Measurements from ENCODE around the gene RNF208. TPM values are rescaled to one million over a fixed set of nuclear protein-coding genes. Genes with fewer than 3 reads are reported as not detected.

RNF208 gene
- polyA plus RNA-seq, 1 donor (not counting 4 experiments of a cell fraction or from before 2014, with no cell fraction given) = not detected

DNA sequence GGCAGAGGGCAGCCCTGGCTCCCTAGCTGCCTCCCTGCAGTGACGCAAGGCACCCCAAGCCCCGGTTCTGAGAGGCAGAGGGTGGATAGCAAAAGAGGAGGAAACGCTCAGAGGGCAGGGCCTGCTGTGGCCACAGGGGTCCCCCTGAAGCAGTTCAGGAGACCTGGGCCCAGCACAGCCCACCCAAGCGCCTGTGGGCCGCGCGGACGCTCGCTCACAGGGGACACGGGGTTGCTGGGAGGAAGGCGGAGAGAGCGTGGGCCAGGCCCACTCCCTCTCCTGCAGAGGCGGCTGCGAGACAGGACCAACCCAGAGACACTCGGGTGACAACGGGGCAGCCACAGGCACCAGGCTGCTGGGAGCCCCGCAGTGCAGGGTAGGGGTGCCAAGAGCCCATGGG is 42.3 kb downstream of the RNF208 start:
- DNase-seq (ENCODE audit: low read depth, low spot score) (no peak), FAIRE-seq (no peak)
- peaks cover 9% of the 10 kb centered on the region for H3K27me3 ChIP-seq (ENCODE audit: control insufficient read depth, extremely low read depth, insufficient read depth, low read length)
- TF ChIP-seq EZH2 (IDR thresholded peaks at IDR 0.05; ENCODE audit: low read length) = no peak
- TF ChIP-seq, protein P1, sequence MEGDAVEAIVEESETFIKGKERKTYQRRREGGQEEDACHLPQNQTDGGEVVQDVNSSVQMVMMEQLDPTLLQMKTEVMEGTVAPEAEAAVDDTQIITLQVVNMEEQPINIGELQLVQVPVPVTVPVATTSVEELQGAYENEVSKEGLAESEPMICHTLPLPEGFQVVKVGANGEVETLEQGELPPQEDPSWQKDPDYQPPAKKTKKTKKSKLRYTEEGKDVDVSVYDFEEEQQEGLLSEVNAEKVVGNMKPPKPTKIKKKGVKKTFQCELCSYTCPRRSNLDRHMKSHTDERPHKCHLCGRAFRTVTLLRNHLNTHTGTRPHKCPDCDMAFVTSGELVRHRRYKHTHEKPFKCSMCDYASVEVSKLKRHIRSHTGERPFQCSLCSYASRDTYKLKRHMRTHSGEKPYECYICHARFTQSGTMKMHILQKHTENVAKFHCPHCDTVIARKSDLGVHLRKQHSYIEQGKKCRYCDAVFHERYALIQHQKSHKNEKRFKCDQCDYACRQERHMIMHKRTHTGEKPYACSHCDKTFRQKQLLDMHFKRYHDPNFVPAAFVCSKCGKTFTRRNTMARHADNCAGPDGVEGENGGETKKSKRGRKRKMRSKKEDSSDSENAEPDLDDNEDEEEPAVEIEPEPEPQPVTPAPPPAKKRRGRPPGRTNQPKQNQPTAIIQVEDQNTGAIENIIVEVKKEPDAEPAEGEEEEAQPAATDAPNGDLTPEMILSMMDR (optimal IDR thresholded peaks at IDR 0.05 in 1 of 3, IDR thresholded peaks at IDR 0.05 in 1 of 3, conservative IDR thresholded peaks at IDR 0.05 in 1 of 3; ENCODE audit: extremely low read depth in 1 of 3, insufficient read depth in 2 of 3, low read length in 3 of 3) = no peak
- dilution Hi-C loops (cut with MboI; ENCODE audit: extremely low pct_ligation_motif_present, low sequenced_read_pairs) = no loop called here
- no peaks in the 10 kb centered on the region for H3K9me1 ChIP-seq (ENCODE audit: control insufficient read depth, extremely low read depth, insufficient read depth, low read length)
- H3K9ac ChIP-seq (ENCODE audit: control insufficient read depth, extremely low read depth, insufficient read depth, low read length) = no peak overlapping the region
- peaks cover 14 to 17% of the 10 kb centered on the region in 2 experiments for H3K36me3 ChIP-seq (ENCODE audit: control insufficient read depth in 2 of 2, extremely low read depth in 1 of 2, insufficient read depth in 2 of 2, low read length in 2 of 2)
- H3K27ac ChIP-seq (ENCODE audit: control insufficient read depth, insufficient read depth, low read length) = no peak overlapping the region
- no peaks in the 10 kb centered on the region for H3K9me3 ChIP-seq (ENCODE audit: control insufficient read depth, low read depth, low read length)
- H2AFZ ChIP-seq (ENCODE audit: control insufficient read depth, low read length) = no peak overlapping the region
- H3K79me2 ChIP-seq (ENCODE audit: control insufficient read depth, insufficient read depth, low read length) = no peaks in the 10 kb centered on the region
- H3K4me3 ChIP-seq (ENCODE audit: control insufficient read depth in 2 of 3, extremely low read depth in 1 of 3, insufficient read depth in 2 of 3, low read depth in 1 of 3, low read length in 3 of 3) = no peak overlapping the region
- no peak overlapping the region for H3K4me2 ChIP-seq (ENCODE audit: control insufficient read depth, extremely low read depth, insufficient read depth, low read depth, low read length)
- H3K4me1 ChIP-seq (ENCODE audit: control insufficient read depth, extremely low read depth, insufficient read depth, low read length) = no peaks in the 10 kb centered on the region
- peaks cover 5% of the 10 kb centered on the region for H4K20me1 ChIP-seq (ENCODE audit: control insufficient read depth, extremely low read depth, insufficient read depth, low read length)

DNA sequence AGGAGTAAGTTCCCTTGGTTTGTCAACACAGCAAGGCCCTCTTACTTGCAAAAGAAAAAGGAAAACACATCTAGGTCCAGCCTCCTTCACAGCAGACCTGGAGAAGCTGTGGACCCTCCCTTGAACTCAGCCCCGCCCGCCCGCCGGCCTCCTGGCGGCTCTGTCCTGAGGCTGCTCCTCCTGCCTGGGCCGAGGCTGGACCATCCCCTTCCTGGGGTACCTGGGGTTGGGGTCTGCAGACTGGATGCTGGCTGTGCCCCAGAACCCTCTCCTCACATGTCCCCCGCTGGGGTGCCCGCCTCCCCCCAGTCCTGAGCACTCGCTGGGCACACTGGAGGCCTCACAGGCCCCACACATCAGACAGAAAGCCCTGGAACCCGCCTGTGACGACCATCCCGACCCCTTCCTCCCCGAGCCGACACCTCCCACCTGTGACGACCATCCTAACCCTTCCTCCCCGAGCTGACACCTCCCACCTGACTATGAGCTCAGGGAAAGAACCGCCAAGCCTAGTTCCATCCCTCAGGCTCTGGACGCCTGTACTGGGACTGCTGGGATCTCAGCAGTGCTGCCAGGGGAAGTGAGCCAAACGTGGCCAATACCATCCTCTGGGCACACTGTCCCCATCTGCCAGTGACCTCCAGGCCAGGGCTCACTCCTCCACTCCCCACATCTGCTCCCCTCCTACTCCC is 43.0 kb downstream of the RNF208 start:
- H3K27me3 ChIP-seq (ENCODE audit: control insufficient read depth, extremely low read depth, insufficient read depth, low read length) = peaks cover 15% of the 10 kb centered on the region
- dilution Hi-C loops (cut with MboI; ENCODE audit: extremely low pct_ligation_motif_present, low sequenced_read_pairs) = no loop called here

More for the DNA sequence above, 43.0 kb downstream of the RNF208 start:
- Histone ChIP-seq H3K36me3 (ENCODE audit: control insufficient read depth in 2 of 2, extremely low read depth in 1 of 2, insufficient read depth in 2 of 2, low read length in 2 of 2) (peaks cover 12 to 17% of the 10 kb centered on the region in 2 experiments), H2AFZ (ENCODE audit: control insufficient read depth, low read length) (no peak overlapping the region), H3K4me2 (ENCODE audit: control insufficient read depth, extremely low read depth, insufficient read depth, low read depth, low read length) (no peak overlapping the region), H3K9me3 (ENCODE audit: control insufficient read depth, low read depth, low read length) (no peaks in the 10 kb centered on the region), H3K9me1 (ENCODE audit: control insufficient read depth, extremely low read depth, insufficient read depth, low read length) (no peaks in the 10 kb centered on the region), H3K9ac (ENCODE audit: control insufficient read depth, extremely low read depth, insufficient read depth, low read length) (no peak overlapping the region), H3K27ac (ENCODE audit: control insufficient read depth, insufficient read depth, low read length) (no peak overlapping the region), H3K4me3 (ENCODE audit: control insufficient read depth in 2 of 3, extremely low read depth in 1 of 3, insufficient read depth in 2 of 3, low read depth in 1 of 3, low read length in 3 of 3) (no peak overlapping the region), H4K20me1 (ENCODE audit: control insufficient read depth, extremely low read depth, insufficient read depth, low read length) (peaks cover 9% of the 10 kb centered on the region), H3K79me2 (ENCODE audit: control insufficient read depth, insufficient read depth, low read length) (no peaks in the 10 kb centered on the region), H3K4me1 (ENCODE audit: control insufficient read depth, extremely low read depth, insufficient read depth, low read length) (no peaks in the 10 kb centered on the region)
- no peak for FAIRE-seq
- TF ChIP-seq, protein P1 (optimal IDR thresholded peaks at IDR 0.05 in 1 of 3, IDR thresholded peaks at IDR 0.05 in 1 of 3, conservative IDR thresholded peaks at IDR 0.05 in 1 of 3; ENCODE audit: extremely low read depth in 1 of 3, insufficient read depth in 2 of 3, low read length in 3 of 3) = no peak
- no peak for TF ChIP-seq EZH2 (IDR thresholded peaks at IDR 0.05; ENCODE audit: low read length)
- DNase-seq (ENCODE audit: low read depth, low spot score) = no peak
